IPS-20b (cell line): ENCODE data around the gene TXNRD3.

Experiments used
- H3K27ac ChIP-seq: one replicate; pipeline ENCODE4 v1.5.1; 2013; ENCODE audit warnings: low read length
- H3K27me3 ChIP-seq: 2 replicates; pipeline ENCODE4 v1.6.1; 2013; ENCODE audit warnings: mild to moderate bottlenecking, low read length, inconsistent platforms; ENCODE audit not compliant: insufficient read depth
- H3K36me3 ChIP-seq: 2 replicates; pipeline ENCODE4 v1.6.1; 2013; ENCODE audit warnings: low read depth, mild to moderate bottlenecking, inconsistent platforms, low read length, moderate library complexity; ENCODE audit not compliant: insufficient read depth
- H3K4me1 ChIP-seq: 2 replicates; pipeline ENCODE4 v1.6.1; 2013; ENCODE audit warnings: mild to moderate bottlenecking, control low read depth, inconsistent platforms, low read length, moderate library complexity; ENCODE audit not compliant: insufficient read depth
- H3K4me3 ChIP-seq: 2 replicates; pipeline ENCODE4 v1.5.1; 2013; ENCODE audit warnings: mild to moderate bottlenecking, low read length, inconsistent platforms
- H3K9ac ChIP-seq: 2 replicates; pipeline ENCODE4 v1.6.1; 2013; ENCODE audit warnings: low read depth, mild to moderate bottlenecking, inconsistent platforms, low read length, moderate library complexity
- H3K9me3 ChIP-seq: 2 replicates; pipeline ENCODE4 v1.6.1; 2013; ENCODE audit warnings: mild to moderate bottlenecking, low read depth, low read length, inconsistent platforms; ENCODE audit not compliant: insufficient read depth

The TXNRD3 gene

GRCh38 chr3:126682009-126682408, 27.1 kb upstream of the TXNRD3 start:
- Histone ChIP-seq H3K9ac (no peak overlapping the region), H3K36me3 (no peaks in the 10 kb centered on the region), H3K9me3 (no peaks in the 10 kb centered on the region), H3K4me3 (no peak overlapping the region), H3K27ac (no peak overlapping the region), H3K4me1 (no peaks in the 10 kb centered on the region), H3K27me3 (peaks cover 44% of the 10 kb centered on the region)

- no peaks in the 10 kb centered on the region for H3K4me1 ChIP-seq
- H3K27me3 ChIP-seq, result peaks cover 48% of the 10 kb centered on the region
- no peak overlapping the region for H3K4me3 ChIP-seq
- H3K36me3 ChIP-seq, result no peaks in the 10 kb centered on the region
- H3K9ac ChIP-seq, result no peak overlapping the region
- no peak overlapping the region for H3K27ac ChIP-seq
- H3K9me3 ChIP-seq, result no peaks in the 10 kb centered on the region
Observed at GRCh38 chr3:126680667-126681055, 25.7 kb upstream of the TXNRD3 start.

GRCh38 chr3:126679831-126680666, 25.1 kb upstream of the TXNRD3 start:
- H3K9ac ChIP-seq, result no peak overlapping the region
- H3K27me3 ChIP-seq, result peaks cover 48% of the 10 kb centered on the region
- H3K27ac ChIP-seq, result no peak overlapping the region
- no peaks in the 10 kb centered on the region for H3K36me3 ChIP-seq
- no peaks in the 10 kb centered on the region for H3K4me1 ChIP-seq
- no peaks in the 10 kb centered on the region for H3K9me3 ChIP-seq
- H3K4me3 ChIP-seq, result no peak overlapping the region

- peak overlapping the region; percentile 35; the same call in 1 of the 2 replicates for H3K4me3 ChIP-seq
Observed at GRCh38 chr3:126679318-126679751, 24.4 kb upstream of the TXNRD3 start.

GRCh38 chr3:126678693-126679317, 23.9 kb upstream of the TXNRD3 start:
- Histone ChIP-seq H3K9ac (no peak overlapping the region), H3K36me3 (no peaks in the 10 kb centered on the region), H3K4me3 (peak overlapping the region; percentile 35; the same call in 1 of the 2 replicates), H3K4me1 (no peaks in the 10 kb centered on the region), H3K27me3 (peaks cover 48% of the 10 kb centered on the region), H3K27ac (no peak overlapping the region), H3K9me3 (peaks cover 3% of the 10 kb centered on the region; the same call in 1 of the 2 replicates)

More at GRCh38 chr3:126679318-126679751, 24.4 kb upstream of the TXNRD3 start:
- no peaks in the 10 kb centered on the region for H3K4me1 ChIP-seq
- peaks cover 48% of the 10 kb centered on the region for H3K27me3 ChIP-seq
- no peaks in the 10 kb centered on the region for H3K9me3 ChIP-seq
- H3K9ac ChIP-seq, result no peak overlapping the region
- no peak overlapping the region for H3K27ac ChIP-seq
- no peaks in the 10 kb centered on the region for H3K36me3 ChIP-seq

- Histone ChIP-seq H3K9ac (no peak overlapping the region), H3K4me3 (no peak overlapping the region), H3K4me1 (no peaks in the 10 kb centered on the region), H3K27ac (no peak overlapping the region), H3K9me3 (peaks cover 4% of the 10 kb centered on the region; the same call in 1 of the 2 replicates), H3K27me3 (peaks cover 48% of the 10 kb centered on the region), H3K36me3 (no peaks in the 10 kb centered on the region)
Observed at GRCh38 chr3:126677862-126678503, 23.1 kb upstream of the TXNRD3 start.

- Histone ChIP-seq H3K27me3 (peaks cover 48% of the 10 kb centered on the region), H3K27ac (no peak overlapping the region), H3K36me3 (no peaks in the 10 kb centered on the region), H3K4me3 (no peak overlapping the region), H3K4me1 (no peaks in the 10 kb centered on the region), H3K9ac (no peak overlapping the region), H3K9me3 (peaks cover 4% of the 10 kb centered on the region; the same call in 1 of the 2 replicates)
Observed at GRCh38 chr3:126676919-126677705, 22.2 kb upstream of the TXNRD3 start.

GRCh38 chr3:126672741-126673140, 17.8 kb upstream of the TXNRD3 start:
- Histone ChIP-seq H3K9ac (no peak overlapping the region), H3K27me3 (peaks cover 12% of the 10 kb centered on the region), H3K27ac (no peak overlapping the region), H3K36me3 (no peaks in the 10 kb centered on the region), H3K9me3 (peaks cover 4% of the 10 kb centered on the region; the same call in 1 of the 2 replicates), H3K4me1 (no peaks in the 10 kb centered on the region), H3K4me3 (no peak overlapping the region)

- Histone ChIP-seq H3K27ac (no peak overlapping the region), H3K36me3 (no peaks in the 10 kb centered on the region), H3K4me3 (no peak overlapping the region), H3K9ac (no peak overlapping the region), H3K9me3 (peaks cover 4% of the 10 kb centered on the region; the same call in 1 of the 2 replicates), H3K4me1 (no peaks in the 10 kb centered on the region), H3K27me3 (peaks cover 8% of the 10 kb centered on the region; the same call in 1 of the 2 replicates)
Observed at GRCh38 chr3:126672340-126672739, 17.4 kb upstream of the TXNRD3 start.

- Histone ChIP-seq H3K27ac (no peak overlapping the region), H3K4me3 (no peak overlapping the region), H3K9ac (no peak overlapping the region), H3K36me3 (no peaks in the 10 kb centered on the region), H3K9me3 (peaks cover 4% of the 10 kb centered on the region; the same call in 1 of the 2 replicates), H3K4me1 (no peaks in the 10 kb centered on the region), H3K27me3 (no peaks in the 10 kb centered on the region)
Observed at GRCh38 chr3:126671521-126671920, 16.6 kb upstream of the TXNRD3 start.
